Stimulated activated effector memory CD8-positive, alpha-beta T cell treated with anti-CD3 and anti-CD28 coated beads, Interleukin-12 subunit alpha, Interleukin-12 subunit beta, amount 100 ng/mL, for 72 hours (primary cell): Measurements from ENCODE around the gene NBPF9.
A peak's percentile ranks its signal among the peaks of the same experiment; 100 is the strongest.
"Not testable (repeated sequence)": the region's sequence is repeated elsewhere in the genome, so short reads cannot be mapped to it uniquely, and the experiment has no call there.

Experiments used
- ATAC-seq: fragments of 150-1000 bp; cut with Tn5 transposase; 2 replicates; pipeline ENCODE4 v1.10.0; 2021
- DNase-seq, 2 donors: peaks; one replicate each; pipeline ENCODE4 v3.0.0; 2021 to 2022; ENCODE audit warnings: low spot score in 2 of 2
- H3K27ac Mint-ChIP-seq: one replicate; pipeline ENCODE4 v1.8.0; 2022; ENCODE audit warnings: mild to moderate bottlenecking, mixed read lengths
- H3K36me3 Mint-ChIP-seq: one replicate; pipeline ENCODE4 v1.8.0; 2022; ENCODE audit warnings: mild to moderate bottlenecking, mixed read lengths
- H3K4me1 Mint-ChIP-seq: one replicate; pipeline ENCODE4 v1.8.0; 2022; ENCODE audit warnings: mixed read lengths
- H3K4me3 Mint-ChIP-seq: one replicate; pipeline ENCODE4 v1.8.0; 2022; ENCODE audit warnings: mild to moderate bottlenecking, mixed read lengths
- H3K9me3 Mint-ChIP-seq: one replicate; pipeline ENCODE4 v1.8.0; 2022; ENCODE audit warnings: mixed read lengths

The NBPF9 gene

GRCh38 chr1:149103109-149104081, at the start of gene NBPF9:
TSS of gene NBPF9 (minus strand) at chr1:149103551. CDS start at chr1:149082139, 21,412 bp downstream.
- H3K27ac Mint-ChIP-seq, result peak within 1 kb of the TSS; percentile 87
- H3K36me3 Mint-ChIP-seq, H3K9me3 Mint-ChIP-seq, H3K4me1 Mint-ChIP-seq: not testable (repeated sequence)
- H3K4me3 Mint-ChIP-seq, result peak within 1 kb of the TSS; percentile 87
- peak in 1 of 2 donors; percentile 75 for DNase-seq
- peak; percentile 97 for ATAC-seq

- H3K9me3 Mint-ChIP-seq, H3K27ac Mint-ChIP-seq, H3K4me1 Mint-ChIP-seq, DNase-seq, ATAC-seq, H3K4me3 Mint-ChIP-seq, H3K36me3 Mint-ChIP-seq: not testable (repeated sequence)
Observed at GRCh38 chr1:149149909-149150308, 46.6 kb upstream of the NBPF9 start.

GRCh38 chr1:149137585-149137984, 34.2 kb upstream of the NBPF9 start:
- not testable (repeated sequence) for H3K4me3 Mint-ChIP-seq, ATAC-seq, H3K4me1 Mint-ChIP-seq, H3K27ac Mint-ChIP-seq, DNase-seq, H3K36me3 Mint-ChIP-seq, H3K9me3 Mint-ChIP-seq

- not testable (repeated sequence) for H3K36me3 Mint-ChIP-seq, H3K4me3 Mint-ChIP-seq, DNase-seq, H3K9me3 Mint-ChIP-seq, H3K4me1 Mint-ChIP-seq, ATAC-seq, H3K27ac Mint-ChIP-seq
Observed at GRCh38 chr1:149130938-149131337, 27.6 kb upstream of the NBPF9 start.

GRCh38 chr1:149129245-149129644, 25.9 kb upstream of the NBPF9 start:
- H3K4me1 Mint-ChIP-seq, DNase-seq, ATAC-seq, H3K36me3 Mint-ChIP-seq, H3K27ac Mint-ChIP-seq, H3K9me3 Mint-ChIP-seq, H3K4me3 Mint-ChIP-seq: not testable (repeated sequence)

- ATAC-seq, H3K4me3 Mint-ChIP-seq, H3K27ac Mint-ChIP-seq, H3K9me3 Mint-ChIP-seq, DNase-seq, H3K36me3 Mint-ChIP-seq, H3K4me1 Mint-ChIP-seq: not testable (repeated sequence)
Observed at GRCh38 chr1:149126555-149127145, 23.3 kb upstream of the NBPF9 start.

GRCh38 chr1:149123948-149124926, 20.9 kb upstream of the NBPF9 start:
- H3K36me3 Mint-ChIP-seq, DNase-seq, H3K9me3 Mint-ChIP-seq, H3K4me1 Mint-ChIP-seq, H3K27ac Mint-ChIP-seq, ATAC-seq, H3K4me3 Mint-ChIP-seq: not testable (repeated sequence)

GRCh38 chr1:149112828-149113227, 9.5 kb upstream of the NBPF9 start:
- not testable (repeated sequence) for DNase-seq, H3K9me3 Mint-ChIP-seq, H3K27ac Mint-ChIP-seq, H3K36me3 Mint-ChIP-seq, ATAC-seq, H3K4me3 Mint-ChIP-seq, H3K4me1 Mint-ChIP-seq

GRCh38 chr1:149110343-149110742, 7.0 kb upstream of the NBPF9 start:
- ATAC-seq, DNase-seq, H3K27ac Mint-ChIP-seq, H3K9me3 Mint-ChIP-seq, H3K36me3 Mint-ChIP-seq, H3K4me1 Mint-ChIP-seq, H3K4me3 Mint-ChIP-seq: not testable (repeated sequence)

GRCh38 chr1:149102574-149102973, 777 bp downstream of the NBPF9 start:
- H3K27ac Mint-ChIP-seq, DNase-seq, H3K36me3 Mint-ChIP-seq, H3K4me1 Mint-ChIP-seq, H3K9me3 Mint-ChIP-seq: not testable (repeated sequence)
- peak; percentile 78 for ATAC-seq
- H3K4me3 Mint-ChIP-seq, result peak overlapping the region; percentile 87

- H3K9me3 Mint-ChIP-seq, H3K27ac Mint-ChIP-seq, ATAC-seq, H3K36me3 Mint-ChIP-seq, H3K4me3 Mint-ChIP-seq, H3K4me1 Mint-ChIP-seq, DNase-seq: not testable (repeated sequence)
Observed at GRCh38 chr1:149098276-149098675, 5.1 kb downstream of the NBPF9 start.

GRCh38 chr1:149093155-149093554, 10.2 kb downstream of the NBPF9 start:
- ATAC-seq, H3K36me3 Mint-ChIP-seq, H3K4me1 Mint-ChIP-seq, H3K4me3 Mint-ChIP-seq, DNase-seq, H3K27ac Mint-ChIP-seq, H3K9me3 Mint-ChIP-seq: not testable (repeated sequence)

GRCh38 chr1:149075505-149076127, 27.7 kb downstream of the NBPF9 start:
- H3K9me3 Mint-ChIP-seq, H3K4me1 Mint-ChIP-seq, ATAC-seq, DNase-seq, H3K4me3 Mint-ChIP-seq, H3K27ac Mint-ChIP-seq, H3K36me3 Mint-ChIP-seq: not testable (repeated sequence)

- not testable (repeated sequence) for H3K9me3 Mint-ChIP-seq, H3K4me1 Mint-ChIP-seq, ATAC-seq, DNase-seq, H3K36me3 Mint-ChIP-seq, H3K4me3 Mint-ChIP-seq, H3K27ac Mint-ChIP-seq
Observed at GRCh38 chr1:149064611-149065010, 38.7 kb downstream of the NBPF9 start.

- H3K27ac Mint-ChIP-seq, H3K36me3 Mint-ChIP-seq, ATAC-seq, H3K4me1 Mint-ChIP-seq, H3K9me3 Mint-ChIP-seq, DNase-seq, H3K4me3 Mint-ChIP-seq: not testable (repeated sequence)
Observed at GRCh38 chr1:149043056-149043455, 60.3 kb downstream of the NBPF9 start.
